CD4-positive, alpha-beta T cell treated with Interleukin-2 at 100 ng/mL for 4 hours (primary cell): Measurements from ENCODE around the gene PNPLA8.

Experiments
- DNase-seq: peaks from one replicate; pipeline ENCODE4 v3.0.0-alpha.2; 2020; ENCODE audit warnings: low spot score

PNPLA8 gene

DNA sequence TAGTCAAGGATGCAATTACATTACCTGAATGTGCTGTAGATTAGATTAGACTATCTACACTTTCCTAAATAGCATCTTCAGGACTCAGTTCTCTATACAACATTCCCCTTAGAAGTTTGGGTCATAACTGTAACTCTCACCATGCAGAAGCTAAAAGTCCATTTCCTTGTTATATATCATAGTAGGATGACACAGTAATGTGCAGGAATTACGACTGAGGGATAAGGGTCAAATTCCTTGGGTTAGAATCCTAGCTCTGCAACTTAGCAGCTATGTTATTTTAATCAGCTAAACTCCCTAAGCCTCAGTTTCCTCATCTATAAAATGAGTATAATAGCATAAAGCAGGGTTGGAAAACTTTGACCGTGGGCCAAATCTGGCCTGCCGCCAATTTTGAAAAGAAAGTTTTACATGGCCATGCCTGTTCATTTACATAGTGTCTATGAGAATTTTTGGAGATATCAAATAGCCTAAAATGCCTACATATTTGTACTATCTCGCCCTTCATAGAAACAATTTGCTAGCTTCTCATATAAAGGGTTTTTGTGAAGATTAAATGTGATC, 84.5 kb downstream of the PNPLA8 start:
- no peak for DNase-seq

DNA sequence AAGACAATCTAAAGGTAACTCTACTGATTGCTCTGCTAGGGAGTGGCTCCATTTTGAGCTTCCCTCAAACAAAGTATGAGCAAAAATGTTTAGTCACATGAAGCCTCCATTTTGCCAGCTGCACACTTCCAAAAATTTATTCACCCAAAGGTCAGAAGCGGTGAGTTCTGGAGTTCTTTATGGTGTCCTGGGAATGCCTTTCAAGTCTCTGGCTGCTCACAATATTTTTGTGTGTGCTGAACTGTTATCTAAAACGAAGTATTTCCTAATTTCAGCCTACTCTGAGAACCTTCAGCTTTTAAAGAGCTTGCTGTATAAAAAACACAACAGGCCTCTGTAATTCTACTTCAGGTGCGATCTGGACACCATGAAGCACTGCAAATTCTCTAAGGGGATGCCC, 85.3 kb downstream of the PNPLA8 start:
- DNase-seq: no peak

DNA sequence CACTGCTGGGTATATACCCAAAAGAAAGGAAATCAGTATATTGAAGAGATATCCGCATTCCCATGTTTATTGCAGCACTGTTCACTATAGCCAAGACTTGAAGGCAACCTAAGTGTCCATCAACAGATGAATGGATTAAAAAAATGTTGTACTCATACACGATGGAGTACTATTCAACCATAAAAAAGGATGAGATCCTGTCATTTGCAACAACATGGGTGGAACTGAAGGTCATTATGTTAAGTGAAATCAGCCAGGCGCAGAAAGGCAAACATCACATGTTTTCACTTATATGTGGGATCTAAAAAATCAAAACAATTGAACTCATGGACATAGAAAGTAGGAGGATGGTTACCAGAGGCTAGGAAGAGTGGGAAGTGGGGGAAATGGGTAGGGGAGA, 89.0 kb downstream of the PNPLA8 start:
- no peak for DNase-seq

DNA sequence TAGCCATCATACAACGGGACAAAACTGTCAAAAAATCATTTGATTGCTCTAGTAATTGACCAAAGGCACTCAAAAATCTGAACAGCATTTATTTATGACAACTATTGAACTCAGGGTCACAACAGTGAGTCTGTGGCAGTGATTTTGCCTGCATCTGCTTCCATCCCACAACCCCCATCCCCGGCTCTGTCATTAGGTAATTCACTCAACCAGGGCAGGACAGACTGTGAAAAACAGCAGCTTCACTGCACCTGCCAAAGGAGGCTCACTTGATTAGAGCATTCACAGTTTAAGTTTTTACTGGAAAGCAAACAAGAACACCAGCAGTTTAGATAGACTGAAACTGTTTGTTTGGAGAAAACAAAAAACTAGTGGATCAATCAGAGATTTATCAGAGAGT, 91.9 kb downstream of the PNPLA8 start:
- no peak for DNase-seq

DNA sequence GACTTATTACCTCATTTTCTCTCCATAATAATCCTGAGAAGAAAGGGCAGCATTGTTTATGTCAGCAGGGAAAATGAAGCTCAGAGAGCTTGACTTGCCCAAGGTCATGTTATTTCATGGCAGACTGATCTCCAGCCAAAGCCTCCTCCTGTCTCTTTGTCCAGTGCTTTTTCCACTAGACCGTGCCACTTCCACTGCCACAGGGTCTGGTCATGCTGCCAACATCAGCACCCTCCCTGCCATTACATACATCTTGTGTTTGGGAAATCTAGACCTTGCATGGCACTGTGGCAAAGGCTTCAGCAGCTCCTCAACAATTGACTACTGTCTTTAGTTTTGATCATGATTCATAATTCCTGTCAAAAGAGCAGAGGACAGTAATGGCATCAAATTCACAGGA, 94.8 kb downstream of the PNPLA8 start:
- DNase-seq: no peak

DNA sequence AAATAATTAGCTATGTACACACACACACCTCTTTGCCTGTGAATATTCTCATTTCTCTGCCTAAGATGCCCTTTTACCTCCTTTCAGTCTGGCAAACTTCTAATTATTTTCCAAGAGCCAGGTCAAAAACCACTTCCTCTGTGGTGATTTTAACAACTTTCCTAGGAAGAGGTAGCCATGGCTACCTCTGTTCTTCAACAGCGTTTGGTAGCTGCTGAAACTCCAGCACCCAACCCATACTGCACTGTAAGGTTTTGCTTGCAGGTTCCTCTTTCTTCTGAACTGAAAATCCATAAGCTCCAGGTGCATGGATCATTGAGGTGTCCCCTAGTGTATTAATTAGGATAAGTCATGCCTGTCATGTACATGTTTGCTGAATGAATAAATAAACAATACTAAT, 95.3 kb downstream of the PNPLA8 start:
- DNase-seq: no peak

DNA sequence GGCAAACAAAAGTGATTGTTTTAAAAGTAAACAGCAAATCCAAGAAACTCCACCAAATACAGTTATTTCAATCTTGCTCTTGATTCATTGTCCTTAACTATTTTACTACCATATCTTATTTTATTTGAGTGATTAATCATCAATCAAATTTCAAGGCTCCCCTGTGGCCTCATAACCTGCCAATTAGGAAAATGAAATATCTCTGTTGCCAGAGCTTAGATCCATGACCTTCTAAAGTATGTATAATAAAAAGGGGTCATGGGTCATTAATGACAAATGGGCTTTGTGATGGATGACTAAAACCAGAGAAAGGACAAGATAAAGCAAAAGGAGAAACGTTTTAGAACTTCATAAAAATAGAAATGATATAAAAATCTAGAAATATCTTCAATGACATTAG, 98.2 kb downstream of the PNPLA8 start:
- no peak for DNase-seq

DNA sequence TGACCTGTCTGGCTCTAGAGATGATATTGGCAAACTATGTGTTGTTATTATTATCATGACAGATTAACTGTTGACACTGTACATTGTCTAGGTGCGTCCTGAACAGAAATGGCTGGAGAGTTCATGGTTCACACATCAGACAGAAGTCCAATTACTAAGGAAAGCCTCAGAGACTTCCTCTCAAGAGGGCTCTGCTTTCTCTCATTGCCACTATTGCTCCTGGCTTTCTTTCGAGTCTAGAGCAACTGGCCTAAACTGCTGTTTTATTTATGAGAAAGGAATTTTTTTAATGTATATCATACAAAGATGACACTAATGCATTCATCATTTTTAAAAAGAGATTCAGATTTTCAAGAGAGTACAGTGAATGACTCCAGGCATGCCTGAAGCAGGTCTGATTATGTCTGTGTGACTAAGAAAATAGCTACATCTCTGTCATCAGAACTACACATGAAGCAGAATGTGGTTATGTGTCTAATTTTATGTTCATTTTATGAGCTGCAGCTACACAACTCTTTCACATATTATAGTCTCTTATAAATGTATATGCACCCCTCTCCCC, 100.1 kb downstream of the PNPLA8 start:
- no peak for DNase-seq

DNA sequence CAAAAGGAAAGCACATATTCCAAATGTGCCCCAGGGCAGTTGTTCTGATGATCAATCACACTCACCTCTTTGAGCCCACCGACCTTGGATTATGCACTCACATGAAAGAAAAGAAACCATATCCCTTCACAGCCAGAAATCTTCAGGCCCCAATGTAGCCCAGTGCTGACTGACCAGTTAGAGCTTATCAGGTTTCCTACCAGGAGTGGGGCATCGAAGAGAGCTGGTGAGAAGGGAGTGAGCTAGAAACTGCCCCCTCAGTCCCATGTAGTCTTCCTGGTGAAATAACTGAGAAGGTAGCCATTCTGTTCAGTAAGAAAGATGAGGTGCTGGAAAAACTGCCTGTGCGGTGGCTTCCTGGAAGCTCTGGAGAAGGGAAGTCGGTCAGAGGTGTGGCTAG, 101.9 kb downstream of the PNPLA8 start:
- DNase-seq: no peak

DNA sequence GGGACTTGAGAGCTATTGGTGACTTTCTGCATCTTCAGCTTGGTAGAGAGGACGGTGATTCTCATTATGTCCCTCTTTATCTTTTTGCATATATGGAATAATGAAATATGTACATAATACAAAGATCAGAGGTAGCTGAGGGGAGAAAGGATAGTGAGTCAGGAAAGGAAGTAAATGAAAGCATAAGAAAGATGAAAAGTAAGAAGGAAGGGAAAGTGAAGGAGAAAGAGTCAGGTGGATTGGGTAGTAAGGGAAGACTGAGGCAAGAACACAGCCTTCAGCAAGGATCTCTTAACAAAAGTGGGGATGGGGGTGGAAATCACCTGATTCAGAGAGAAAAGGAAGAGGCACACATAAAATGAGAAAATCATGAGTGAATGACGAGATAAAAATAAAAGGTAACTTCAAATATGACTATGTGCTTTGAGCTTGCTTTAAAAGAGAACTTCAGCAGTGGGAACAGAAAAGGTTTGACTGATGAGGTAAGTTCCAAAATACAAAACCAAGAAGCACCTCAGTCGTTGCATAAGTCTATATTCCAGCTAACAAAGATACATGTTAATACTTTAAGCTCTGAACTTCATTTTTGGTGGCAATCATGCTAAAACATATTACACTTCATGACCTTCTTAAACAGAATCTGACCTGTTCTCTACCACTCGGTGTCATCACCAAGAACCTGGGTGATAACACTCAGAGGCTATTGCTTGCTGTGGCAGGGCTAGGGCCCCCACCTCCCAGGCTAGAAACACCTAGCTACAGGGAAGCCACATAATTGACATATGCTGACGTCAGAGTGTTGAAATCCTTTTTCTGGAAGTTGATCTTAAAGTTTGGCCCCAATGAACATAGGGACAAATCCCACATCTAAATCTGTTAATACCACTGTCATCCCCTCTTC, 102.6 kb downstream of the PNPLA8 start:
- DNase-seq: no peak

DNA sequence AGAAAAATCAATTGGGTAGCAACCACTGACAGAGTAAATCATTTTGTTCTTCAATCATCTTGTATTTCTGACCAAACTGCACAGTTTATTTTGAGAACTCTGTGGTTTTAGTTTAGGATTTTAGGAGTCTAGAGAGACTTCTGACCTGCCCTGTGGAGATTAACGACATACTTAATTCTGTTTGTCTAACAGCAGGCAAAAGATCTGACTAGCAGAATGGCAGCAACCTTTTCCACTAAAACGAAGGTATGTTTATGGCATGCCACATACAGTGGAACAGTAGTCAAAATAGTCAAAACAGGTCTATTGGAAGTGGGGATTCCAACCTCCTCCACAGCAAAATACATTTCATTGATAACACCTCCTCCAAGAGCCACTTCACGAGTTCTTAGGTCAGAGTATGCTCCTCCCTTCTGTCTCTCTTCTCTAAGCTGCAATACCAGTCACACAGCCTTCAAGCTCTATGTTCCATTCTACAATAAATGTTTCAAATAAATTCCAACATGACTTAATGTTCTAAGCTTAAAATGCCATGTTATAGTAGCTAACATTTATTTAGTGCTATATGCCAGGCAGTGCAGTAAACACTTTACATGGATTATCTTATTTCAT, 104.1 kb downstream of the PNPLA8 start:
- no peak for DNase-seq
